Anterior cingulate cortex (tissue), 58 donors: Measurements from ENCODE around the gene DENND4B.
"Not testable (repeated sequence)": the region's sequence is repeated elsewhere in the genome, so short reads cannot be mapped to it uniquely, and the experiment has no call there.

Experiments used
- DNase-seq, 58 donors: peaks; one replicate each; lab custom pipeline; 2025; lab: John Stamatoyannopoulos, UW

The DENND4B gene

GRCh38 chr1:153932156-153933131 is 14.1 kb downstream of the DENND4B start:
- DNase-seq = no peak

GRCh38 chr1:153929981-153930948 is 16.3 kb downstream of the DENND4B start:
- peak in 1 of 58 donors; percentile 8 for DNase-seq

DNA sequence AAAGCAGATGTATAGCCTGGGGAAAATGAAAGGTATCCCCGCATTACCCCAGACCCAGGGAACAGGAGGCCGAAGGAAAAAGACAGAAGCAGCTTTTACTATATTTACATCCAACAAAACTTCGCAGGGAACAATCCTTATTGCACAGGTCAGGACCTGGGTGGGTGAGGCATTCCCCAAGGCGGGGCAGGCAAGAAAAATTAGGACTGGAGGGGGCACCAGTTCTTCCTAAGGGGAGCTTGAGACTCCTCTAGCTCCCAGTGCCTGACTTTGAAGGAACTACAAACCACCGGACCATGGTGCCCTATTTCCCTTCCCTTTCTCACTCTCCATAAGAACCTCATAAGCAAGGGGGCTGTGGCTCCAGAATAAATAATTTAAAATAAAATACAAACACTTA is 17.1 kb downstream of the DENND4B start:
- peak in 1 of 58 donors; percentile 47 for DNase-seq

DNA sequence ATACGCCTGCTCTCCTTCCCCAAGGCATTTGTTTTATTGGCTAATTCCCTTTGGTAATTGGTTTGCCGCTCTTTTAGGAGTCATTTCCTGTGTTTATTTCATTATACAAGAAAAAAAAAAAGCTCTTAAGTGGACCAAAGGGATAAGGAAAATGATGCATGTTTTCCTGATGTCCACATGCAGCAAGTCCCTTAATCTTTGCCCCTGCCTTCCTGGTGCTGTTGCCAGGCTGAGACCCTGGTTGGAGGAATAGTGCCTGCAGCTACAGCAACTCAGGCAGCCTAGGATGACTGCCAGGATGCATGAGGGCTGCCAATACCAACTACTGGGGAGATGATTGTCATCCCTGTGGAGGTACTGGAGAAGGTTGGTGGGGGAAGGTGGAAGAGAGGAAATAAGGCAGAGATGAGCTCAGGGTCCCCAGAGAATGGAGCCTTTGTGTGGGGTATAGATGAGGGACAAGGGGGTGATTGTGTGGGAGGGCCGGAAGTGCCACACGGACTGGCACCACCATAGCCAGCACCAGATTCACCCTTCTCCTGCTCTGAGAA is 17.7 kb downstream of the DENND4B start:
- DNase-seq = peak in 48 of 58 donors; percentile 6 to 88 (median 62)

DNA sequence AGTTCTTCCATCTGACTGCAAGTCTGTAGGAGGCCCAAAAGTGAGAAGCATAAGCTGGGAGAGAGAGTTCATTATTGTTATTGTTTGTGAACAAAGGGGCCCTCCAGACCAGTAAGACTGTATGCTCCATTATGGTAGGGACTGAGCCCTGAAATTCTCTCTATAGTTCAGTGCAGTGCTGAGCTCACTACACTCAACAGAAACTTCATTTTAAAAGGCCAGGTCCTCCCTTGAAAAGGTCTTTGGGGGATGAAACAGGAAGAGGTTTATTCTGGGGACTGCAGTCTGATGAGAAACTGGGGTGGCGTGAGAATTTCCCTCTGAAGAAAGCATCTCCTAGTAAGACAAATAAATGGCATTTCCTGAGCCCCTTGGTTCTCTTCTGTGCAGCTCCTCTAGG is 18.3 kb downstream of the DENND4B start:
- DNase-seq = peak in 1 of 58 donors; percentile 17

DNA sequence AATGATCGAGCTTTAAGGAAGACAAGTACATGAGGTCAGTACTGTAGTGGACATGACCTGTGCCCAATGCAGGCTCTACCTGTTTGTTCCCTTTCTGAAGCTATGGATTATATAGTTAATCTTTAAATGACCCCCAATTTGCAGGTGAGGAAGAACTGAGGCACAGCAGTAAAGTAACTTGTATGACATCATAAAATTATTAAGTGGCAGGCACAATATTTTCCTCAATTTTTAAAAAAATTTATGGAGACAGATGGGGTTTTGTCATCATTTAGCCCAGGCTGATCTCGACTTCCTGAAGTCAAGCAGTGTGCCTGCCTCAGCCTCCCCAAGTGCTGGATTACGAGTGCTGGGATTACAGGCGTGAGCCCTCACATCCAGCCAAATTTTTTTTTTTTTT is 20.1 kb downstream of the DENND4B start:
- DNase-seq = no peak

DNA sequence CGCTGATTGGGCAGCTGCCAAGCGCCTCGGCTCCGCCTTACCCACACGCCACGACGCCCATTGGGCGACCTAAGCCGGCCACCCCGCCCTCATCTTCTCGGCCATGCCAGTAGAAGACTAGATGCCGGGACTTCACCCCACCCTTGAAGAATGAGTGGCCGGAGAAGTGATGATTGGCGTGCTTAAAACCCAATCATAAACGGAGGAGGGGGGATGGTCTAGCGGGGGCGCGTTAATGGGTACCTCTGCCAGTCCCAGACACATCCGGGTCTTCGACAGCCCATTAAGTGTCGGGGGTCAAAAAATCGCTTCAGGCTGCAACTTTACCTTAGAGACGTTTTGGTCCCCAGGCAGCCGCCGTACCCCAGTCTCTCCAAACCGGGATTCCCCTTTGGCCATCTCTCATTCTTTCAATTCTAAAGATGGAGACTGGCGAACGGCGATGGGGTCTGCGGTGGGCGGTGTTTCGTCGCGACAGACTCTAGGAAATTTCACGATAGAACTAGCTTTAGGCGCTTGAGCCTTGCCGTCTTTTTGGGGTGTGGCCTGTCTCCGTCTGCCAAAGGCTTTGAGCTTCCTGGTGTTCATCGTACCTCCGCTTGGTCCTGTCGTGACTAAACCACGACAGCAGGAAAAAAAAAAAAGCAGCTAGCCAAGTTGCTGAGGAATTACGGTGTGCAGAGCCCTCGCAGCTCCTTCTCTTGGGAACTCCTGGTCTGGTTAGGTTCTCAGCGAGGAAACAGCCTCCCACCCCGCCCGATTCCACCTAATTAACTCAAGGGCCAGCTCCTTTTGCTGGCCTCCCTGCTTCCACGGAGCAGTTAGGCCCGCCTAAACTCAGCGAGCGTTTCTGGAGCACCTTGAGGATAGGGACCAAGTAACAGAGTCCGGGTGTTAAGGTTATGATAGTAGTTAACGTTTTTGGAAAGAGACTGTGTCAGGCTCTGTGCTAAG is 23.3 kb downstream of the DENND4B start, which contains the start of gene GATAD2B:
TSS of gene GATAD2B (minus strand) at position 1 of the 954 bp plus-strand sequence. CDS start 94,625 bp downstream, outside the sequence.
- DNase-seq = peak; percentile 86 to 100 (median 99)

- peak in 13 of 58 donors; percentile 9 to 71 (median 58) for DNase-seq
These were observed 24.2 kb downstream of the DENND4B start for GRCh38 chr1:153922076-153922971.

DNA sequence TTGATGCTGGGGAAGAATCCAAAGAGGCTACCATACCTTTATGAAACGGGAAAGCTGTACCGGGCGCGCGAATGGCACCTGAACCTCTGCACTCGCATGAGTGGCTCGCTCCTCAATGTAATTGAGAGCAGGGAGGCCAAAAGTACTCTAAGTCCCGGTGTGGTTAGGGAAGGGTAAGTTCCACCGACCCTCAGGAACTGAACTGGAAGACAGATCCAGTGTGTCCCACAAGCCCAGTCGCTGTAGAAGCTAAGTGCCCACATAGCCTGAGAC is 24.8 kb downstream of the DENND4B start:
- DNase-seq = peak in 2 of 58 donors; percentile 15 to 46

- DNase-seq = no peak
These were observed 25.3 kb downstream of the DENND4B start for GRCh38 chr1:153921080-153921802.

- peak in 2 of 58 donors; percentile 4 for DNase-seq
These were observed 26.4 kb downstream of the DENND4B start for GRCh38 chr1:153919876-153920852.

DNA sequence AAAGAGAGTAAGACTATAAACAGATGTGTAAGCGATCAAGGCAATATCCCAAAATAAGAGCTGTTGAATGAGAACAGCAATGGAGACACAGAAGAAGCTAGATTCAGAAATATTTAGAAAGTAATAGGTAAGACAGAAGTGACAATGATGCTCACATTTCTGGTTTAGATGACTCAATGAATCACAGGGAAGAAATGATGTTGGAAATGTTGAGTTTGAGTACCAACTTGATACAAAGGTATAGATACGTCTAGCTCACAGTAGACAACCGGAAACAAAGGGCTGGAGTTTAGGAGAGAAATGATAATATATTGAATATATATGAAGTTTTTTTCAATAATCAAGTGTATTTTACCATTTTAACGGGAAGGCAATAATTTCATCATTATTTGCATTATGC is 30.2 kb downstream of the DENND4B start:
- no peak for DNase-seq

DNA sequence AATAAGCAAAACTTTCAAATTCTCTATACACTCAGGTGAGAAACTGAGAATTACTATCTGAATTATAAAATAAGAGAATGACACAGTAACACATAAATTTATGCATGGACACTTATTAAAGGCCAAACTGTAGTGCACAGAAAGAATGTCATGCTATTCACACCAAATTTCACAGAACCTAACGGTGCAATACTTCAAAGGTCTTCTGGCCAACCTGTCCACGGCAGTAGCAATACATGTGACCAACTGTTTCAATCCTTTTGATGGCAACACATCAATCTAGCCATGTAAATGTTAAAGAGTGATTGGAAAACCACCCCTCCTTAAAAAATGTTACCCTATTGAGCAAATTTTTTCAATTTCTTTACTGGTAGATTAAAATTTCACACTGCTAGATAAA is 34.2 kb downstream of the DENND4B start:
- no peak for DNase-seq

- not testable (repeated sequence) for DNase-seq
These were observed 36.0 kb downstream of the DENND4B start for GRCh38 chr1:153910560-153910959.

DNA sequence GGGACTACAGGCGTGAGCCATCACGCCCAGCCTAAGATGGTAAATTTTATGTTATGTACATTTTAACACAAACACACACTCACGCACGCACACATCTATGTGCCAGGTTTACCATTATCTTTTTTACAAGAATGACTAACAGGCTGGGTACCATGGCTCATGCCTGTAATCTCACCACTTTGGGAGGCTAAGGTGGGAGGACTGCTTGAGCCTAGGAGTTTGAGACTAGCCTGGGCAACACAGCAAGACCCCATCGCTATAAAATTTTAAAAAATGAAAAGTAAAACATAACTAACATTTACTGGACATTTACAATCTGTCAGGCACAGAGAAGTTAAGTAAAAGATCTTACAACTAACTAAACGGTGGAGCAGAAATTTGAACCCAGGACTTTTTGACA is 38.4 kb downstream of the DENND4B start:
- DNase-seq = no peak

- DNase-seq = no peak
These were observed 39.4 kb downstream of the DENND4B start for GRCh38 chr1:153907134-153907533.
